C1 segment of cervical spinal cord (tissue), 14 donors: Measurements from ENCODE around the gene GNB5.
A peak's percentile ranks its signal among the peaks of the same experiment; 100 is the strongest.

ENCODE experiments used
- DNase-seq, 14 donors: peaks; one replicate each; lab custom pipeline; 2025; lab: John Stamatoyannopoulos, UW

Gene GNB5

DNA sequence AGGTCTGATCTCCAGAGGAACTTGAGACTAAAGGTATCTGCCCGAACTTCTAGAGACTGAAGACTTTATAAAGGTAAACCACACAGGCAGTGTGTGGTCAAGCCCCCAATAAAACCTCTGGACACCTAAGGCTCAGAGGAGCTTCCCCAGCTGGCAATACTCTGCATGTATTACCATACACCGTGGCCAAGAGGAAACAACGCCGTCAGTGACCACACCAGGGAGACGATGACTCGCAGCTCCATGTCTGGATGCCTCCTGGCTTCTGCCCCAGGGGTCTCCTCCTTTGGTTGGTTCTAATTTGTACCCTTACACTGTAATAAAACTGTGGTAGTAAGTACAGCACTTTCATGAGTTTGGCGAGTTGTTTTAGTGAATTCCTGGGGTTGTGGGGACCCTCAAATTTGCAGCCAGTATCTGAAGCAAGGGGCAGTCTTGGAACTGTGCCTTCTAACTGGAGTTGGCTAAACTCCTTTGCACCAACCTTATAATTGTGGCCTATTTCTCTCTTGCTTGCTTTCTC, 46.5 kb downstream of the GNB5 start:
- no peak for DNase-seq

GRCh38 chr15:52143873-52144272, 47.3 kb downstream of the GNB5 start:
- no peak for DNase-seq

- no peak for DNase-seq
Measured at GRCh38 chr15:52140646-52141045, 50.5 kb downstream of the GNB5 start.

DNA sequence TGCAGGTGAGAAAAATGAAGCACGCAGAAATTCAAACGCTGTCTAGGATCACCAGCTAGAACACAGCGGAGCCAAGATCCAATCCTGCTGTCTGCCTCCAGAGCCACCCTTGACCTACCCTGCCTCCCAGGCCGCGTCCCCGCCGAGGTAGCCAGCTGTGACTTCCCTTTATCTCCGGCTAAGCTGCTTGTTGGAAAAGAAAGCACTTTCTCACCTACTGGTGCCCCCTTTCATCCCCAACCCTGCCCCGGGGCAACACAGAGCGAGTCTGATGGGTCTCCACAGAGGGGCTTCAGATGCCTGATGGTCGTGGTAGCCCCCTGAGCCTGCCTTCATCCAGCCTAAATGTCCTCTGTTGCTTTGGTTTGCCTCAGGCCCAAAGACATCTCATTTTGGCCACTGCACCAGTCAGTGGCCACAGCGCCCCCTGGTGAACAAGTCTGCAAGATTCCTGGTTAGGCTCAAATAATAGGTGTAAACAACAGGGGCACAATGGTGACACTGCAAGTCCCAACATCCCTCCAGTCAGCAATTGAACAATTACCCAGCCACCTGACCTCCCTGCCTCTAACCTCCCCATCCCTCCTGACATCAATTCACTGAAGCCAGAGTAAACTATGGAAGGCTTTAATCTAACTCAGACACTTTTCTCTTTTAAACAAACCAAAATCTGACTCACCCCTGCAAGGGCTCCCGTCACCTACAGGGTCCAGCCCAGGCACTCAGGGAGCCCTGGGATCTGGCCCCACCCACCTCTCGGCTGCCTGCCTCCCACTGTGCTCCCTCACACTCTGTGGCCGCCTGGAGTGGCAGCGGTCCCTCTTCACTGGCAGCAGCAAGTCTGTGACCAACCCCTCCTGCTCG, 51.4 kb downstream of the GNB5 start:
- peak in 12 of 14 donors; percentile 12 to 67 (median 46) for DNase-seq

GRCh38 chr15:52137432-52138357, 53.5 kb downstream of the GNB5 start:
- no peak for DNase-seq

GRCh38 chr15:52136442-52136980, 54.7 kb downstream of the GNB5 start:
- DNase-seq, result peak in 1 of 14 donors; percentile 64

DNA sequence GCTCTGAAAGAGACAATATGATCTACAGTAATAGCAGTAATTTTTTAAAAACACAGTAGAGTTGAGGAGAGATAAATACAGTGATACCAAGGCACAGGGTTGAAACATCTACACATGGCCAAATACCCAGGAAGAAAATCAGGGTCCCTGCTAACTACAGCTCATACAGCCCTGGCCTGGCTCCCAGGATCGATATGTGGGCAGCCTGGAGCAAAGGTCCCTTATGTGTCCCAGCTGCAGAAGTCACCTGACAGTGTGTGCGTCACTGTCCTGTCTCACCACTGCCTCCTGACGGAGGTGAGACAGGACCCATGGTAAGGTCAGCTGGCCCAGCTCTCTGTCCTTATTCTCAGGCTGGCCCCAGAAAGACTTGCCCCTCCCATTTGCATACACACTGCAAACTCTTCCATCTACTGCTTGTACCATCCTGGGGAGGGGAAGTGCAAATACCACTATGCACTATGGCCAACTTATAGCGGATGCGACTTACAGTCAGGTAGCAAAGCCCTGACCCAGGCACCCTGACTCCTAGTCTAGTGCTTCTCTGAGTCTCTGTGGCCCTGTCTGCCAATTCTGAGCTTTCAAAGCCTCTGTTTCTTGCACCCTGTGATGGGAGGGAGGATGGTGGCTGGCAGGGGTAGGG, 56.6 kb downstream of the GNB5 start:
- no peak for DNase-seq

DNA sequence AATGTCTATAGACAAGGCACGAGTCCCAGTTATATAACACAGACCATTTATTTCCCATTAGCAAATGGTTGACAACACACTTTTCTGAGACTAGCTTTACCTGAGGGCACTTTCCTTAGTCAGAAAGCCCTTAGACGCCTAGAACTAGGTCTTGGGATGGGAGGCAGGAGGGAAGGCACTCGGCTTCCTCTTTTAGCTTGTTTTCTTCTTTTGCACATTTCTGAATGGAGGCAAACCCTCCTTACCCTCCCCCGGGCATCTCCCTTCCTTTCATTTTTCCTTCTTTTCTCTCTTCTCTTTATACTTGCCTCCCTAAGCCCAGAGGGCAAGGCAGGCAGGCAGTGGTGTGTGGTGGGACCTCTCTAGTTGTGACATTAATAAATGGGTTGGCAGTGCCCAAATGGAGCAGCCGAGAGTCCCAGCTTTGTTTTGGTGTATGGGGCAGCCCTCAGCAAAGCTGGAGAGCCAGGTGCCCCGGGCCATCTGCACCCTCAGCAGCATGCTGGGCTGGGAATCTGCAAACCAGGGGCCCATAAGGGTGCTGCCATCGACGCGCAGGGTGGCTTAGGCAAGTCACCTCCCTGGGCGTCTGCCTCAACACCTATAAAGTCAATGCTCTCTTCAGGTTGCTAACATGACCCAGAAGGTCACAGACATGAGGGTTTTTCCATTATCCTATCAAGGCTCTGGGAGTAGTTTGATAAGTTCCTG, 57.5 kb downstream of the GNB5 start:
- DNase-seq, result no peak

- no peak for DNase-seq
Measured at GRCh38 chr15:52132066-52132465, 59.1 kb downstream of the GNB5 start.

GRCh38 chr15:52128568-52128967, 62.6 kb downstream of the GNB5 start:
- no peak for DNase-seq

GRCh38 chr15:52124270-52124880, 66.8 kb downstream of the GNB5 start:
- no peak for DNase-seq

GRCh38 chr15:52121896-52122295, 69.3 kb downstream of the GNB5 start:
- DNase-seq, result no peak

GRCh38 chr15:52121006-52121405, 70.2 kb downstream of the GNB5 start:
- DNase-seq, result no peak

- no peak for DNase-seq
Measured at GRCh38 chr15:52120488-52120887, 70.7 kb downstream of the GNB5 start.

- DNase-seq, result no peak
Measured at GRCh38 chr15:52118969-52119749, 72.0 kb downstream of the GNB5 start.

- no peak for DNase-seq
Measured at GRCh38 chr15:52117549-52117948, 73.6 kb downstream of the GNB5 start.

GRCh38 chr15:52115598-52116427, 75.4 kb downstream of the GNB5 start:
- peak in 1 of 14 donors; percentile 29 for DNase-seq

DNA sequence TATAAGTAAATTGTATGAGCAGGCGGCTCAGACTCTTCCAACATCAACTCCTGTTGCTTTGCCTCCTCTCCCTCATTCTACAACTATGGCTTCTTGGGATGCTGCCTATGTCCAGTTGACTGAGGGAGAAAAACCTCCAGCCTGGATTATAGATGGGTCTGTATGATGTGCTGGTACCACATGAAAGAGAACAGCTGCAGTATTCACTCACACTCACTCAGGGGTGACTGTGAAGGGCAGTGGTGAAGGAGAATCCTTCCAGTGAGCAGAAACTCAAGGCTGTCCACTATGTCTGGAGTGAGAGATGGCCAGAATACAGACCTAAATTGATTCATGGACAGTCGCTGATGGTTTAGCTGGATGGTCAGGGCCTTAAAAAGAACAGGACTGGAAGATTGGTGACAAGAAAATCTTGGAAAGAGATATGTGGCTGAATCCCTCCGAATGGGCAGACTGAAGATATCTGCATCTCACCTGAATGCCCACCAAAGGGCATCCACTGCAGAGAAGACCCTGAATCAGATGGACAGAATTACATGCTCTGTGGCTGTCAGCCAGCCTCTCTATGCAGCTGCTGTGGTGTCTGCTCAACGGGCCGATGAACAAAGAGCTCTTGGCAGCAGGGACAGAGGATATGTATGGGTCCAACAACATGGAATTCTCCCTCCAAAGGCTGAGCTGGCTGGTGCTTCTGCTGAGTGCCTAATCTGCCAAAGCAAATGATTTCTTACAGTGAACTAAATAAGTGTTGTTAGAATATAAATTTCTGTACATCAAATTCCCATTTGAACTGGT, 76.7 kb downstream of the GNB5 start:
- DNase-seq, result peak in 10 of 14 donors; percentile 4 to 40 (median 18)
